ENCODE measurements around the gene IFNL4.
"Not testable (repeated sequence)": the region's sequence is repeated elsewhere in the genome, so short reads cannot be mapped to it uniquely, and the experiment has no call there.

The IFNL4 gene

DNA sequence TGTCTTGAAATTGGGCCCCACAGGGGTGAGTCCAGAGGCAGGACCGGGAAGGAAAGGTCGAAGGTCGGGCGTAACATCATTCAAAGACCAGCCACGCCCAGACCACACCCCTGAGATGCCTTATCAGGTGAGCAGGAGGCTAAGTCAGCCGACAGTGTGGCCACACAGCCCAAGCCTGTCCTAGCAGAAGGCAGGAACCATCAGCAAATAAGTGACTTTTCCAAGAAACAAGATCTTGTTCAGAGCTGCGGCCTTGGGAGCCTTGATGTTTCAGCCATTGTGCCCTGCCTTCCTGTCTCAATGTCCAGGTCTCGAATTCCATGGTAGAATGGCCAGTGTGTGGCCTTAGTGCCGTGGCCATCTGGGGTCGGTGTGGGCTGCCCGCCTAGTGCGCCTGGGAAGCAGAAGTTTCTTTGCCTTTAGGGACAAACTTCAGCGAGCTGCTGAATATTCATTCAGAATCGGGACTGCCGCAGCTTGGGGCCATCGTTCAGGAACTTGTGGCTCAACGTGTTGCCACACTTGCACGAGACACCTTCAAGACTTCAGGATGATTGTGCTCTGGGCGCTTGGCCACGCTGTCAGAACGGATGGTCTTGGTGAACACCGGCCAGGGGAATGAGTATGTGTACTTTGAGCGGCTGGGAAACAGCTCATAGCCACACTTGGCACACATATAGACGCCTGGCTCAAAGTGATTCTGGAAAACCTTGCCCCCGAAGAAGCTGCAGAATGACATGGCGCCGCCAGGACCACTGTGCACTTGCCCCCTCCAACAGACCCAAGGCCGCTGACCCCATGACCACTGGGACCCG, 6.1 kb upstream of the IFNL4 start:
- DNase-seq = no peak

DNA sequence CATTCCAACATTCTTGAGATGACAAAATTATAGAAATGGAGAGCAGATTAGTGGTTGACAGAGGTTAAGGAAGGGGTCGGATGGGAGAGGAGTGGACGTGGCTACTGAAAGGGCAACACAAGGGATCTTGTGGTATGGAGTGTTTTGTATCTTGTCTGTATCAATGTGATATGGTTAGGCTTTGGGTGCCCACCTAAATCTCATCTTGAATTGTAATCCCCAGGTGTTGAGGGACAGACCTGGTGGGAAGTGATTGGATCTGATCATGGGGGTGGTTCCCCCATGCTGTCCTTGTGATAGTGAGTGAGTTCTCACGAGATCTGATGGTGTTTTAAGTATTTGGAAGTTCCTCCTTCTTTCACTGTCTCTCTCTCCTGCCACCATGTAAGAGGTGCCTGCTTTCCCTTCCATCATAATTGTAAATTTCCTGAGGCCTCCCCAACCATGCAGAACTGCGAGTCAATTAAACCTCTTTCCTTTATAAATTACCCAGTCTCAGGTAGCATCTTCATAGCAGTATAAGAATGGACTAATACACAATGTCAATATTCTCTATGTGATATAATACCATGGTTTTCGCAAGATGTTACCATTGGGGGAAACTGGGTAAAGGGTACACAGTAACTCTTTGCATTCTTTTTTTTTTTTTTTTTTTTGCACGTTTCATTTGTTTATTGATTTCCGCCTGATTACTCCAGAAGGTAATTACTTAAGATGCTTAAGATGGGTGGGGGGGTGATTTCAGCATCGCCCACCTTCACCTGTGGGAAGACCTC, 4.9 kb upstream of the IFNL4 start:
- no peak for DNase-seq

DNA sequence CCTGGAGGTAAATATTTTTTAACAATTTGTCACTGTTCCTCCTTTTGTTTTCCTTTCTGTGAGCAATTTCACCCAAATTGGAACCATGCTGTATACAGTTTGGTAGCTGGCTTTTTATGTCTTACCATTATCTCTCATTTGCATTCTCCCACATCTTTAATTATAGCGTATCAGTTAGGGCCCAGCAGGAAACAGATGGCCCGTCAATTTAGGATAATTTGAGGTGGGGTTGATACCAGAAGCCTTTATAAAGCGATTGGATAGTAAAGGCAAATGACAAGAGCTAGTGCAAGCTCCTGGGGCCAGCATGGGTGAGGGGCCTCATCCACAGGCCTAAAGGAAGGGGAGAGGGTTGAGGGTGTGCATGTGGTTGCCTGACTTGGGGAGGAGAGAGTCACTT, 3.8 kb upstream of the IFNL4 start:
- no peak for DNase-seq

DNA sequence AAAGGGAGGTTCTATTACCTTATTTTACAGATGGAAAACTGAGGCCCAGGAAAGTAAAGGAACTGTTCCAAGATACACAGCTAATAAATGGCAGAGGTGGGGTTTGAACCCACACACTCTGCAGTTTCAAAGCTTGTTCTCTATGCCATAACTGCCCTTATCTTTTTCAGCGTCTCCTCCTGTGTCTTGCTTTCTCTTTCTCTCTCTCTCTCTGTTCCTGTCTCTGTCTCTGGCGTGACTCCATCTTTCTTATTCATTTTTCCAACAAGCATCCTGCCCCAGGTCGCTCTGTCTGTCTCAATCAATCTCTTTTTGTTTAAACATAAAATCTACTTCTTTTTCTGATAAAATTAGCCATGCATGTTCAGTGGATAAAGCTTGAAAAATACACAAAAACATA, 3.2 kb upstream of the IFNL4 start:
- no peak for DNase-seq

DNA sequence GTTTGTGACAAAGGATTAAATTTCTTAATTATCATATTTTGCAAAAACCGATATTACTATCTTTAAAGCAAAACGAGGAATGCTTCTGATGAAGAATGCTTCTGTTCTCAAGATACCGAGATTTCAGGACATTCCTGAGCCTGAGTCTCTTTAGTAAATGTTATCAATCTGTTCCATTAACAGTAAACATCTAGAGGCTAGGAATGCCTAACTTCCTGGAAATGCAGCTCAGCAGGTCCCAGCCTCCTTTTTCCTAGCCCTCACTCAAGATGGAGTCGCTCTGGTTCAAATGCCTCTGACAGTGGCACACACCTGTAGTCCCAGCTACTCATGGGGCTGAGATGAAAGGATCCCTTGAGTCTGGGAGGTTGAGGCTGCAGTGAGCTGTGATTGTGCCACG, 2.4 kb upstream of the IFNL4 start:
- DNase-seq = no peak

DNA sequence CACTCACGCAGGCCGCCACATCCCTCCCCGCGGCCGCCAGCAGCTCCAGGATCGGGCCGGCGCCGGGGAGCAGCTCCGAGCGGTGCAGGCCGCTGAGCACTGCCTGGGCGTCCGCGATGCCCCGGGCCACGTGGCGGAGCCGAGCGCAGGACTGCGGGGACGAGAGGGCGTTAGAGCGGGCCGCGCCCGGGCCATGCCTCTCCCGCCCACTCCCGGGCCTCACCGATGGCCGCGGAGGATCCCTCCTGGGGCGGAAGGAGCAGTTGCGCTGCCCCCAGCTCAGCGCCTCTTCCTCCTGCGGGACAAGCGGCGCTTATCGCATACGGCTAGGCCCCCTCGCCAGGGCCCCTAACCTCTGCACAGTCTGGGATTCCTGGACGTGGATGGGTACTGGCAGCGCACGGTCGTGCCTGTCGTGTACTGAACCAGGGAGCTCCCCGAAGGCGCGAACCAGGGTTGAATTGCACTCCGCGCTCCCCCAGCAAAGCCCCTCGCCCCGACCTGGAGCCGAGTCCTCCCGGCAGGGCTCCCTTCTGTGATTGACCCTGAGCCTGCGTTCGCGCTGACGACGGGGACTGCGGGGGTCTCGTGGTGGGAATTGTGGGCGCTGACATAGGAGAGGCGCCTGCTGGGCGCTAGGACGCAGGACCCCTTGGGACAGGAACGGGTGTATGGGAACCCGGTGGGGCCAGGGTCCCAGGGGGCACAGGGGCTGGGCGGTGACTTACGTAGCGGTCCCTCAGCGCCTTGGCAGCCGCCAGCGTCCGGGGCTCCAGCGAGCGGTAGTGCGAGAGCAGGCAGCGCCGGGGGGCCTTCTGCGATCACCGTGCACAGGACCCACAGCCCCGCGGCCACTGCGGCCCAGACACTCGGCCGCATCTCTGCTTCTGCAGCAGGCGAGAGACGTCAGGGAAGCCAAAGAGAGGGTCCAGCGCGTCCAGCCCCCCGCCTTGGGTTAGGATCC, 673 bp downstream of the IFNL4 start:
- no peak for DNase-seq

DNA sequence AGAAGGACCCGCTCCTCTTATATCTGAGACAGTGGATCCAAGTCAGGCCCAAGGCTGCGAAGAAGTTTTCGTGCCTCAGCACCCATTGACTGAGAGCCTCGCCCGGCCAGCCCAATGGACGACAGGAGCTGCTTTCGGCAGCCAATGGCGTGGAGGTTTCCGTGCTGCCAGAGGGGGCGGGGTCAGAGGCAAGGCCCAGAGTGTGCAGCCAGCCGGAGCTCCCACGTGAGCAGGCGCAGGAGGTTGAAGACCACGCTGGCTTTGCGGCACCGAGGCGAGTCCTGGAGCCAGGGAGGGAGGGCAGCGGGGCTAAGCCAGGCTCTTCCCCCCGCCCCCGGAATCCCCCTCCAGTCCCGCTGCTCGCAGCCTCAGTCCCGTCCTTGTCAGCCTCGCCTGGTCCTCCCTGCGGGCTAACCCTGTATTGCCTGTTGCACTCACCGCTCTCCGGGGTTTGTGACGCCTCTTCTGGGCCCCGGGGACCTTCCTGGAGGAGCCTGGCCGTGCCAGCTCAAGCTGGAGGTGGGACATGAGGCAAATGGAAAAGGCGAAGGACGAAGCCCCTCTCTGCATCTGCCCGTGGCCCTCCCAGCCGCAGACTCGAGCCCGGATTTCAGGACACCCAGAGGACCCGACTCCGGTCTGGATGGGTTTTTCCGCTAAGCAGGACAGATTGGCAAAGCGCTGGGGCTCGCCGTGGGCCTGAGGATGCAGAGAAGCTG, 1.5 kb downstream of the IFNL4 start:
- DNase-seq = no peak

DNA sequence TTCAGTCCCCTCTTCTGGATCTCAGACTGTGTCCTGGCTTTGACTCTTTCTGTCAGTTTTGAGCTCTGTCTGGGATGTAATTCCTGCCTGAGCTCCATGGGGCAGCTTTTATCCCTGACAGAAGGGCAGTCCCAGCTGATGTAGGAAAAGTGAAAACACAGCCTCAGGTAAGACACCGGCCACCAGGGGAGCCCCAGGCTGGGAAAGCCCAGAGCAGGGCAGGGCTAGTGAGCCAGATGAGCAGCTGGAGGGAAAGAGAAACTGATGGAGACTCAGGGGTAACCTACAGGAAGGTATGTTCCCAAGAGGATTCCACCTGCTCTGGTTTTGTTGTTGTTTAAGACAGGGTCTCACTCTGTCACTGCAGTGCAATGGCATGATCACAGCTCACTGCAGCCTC, 3.5 kb downstream of the IFNL4 start:
- DNase-seq = not testable (repeated sequence)

DNA sequence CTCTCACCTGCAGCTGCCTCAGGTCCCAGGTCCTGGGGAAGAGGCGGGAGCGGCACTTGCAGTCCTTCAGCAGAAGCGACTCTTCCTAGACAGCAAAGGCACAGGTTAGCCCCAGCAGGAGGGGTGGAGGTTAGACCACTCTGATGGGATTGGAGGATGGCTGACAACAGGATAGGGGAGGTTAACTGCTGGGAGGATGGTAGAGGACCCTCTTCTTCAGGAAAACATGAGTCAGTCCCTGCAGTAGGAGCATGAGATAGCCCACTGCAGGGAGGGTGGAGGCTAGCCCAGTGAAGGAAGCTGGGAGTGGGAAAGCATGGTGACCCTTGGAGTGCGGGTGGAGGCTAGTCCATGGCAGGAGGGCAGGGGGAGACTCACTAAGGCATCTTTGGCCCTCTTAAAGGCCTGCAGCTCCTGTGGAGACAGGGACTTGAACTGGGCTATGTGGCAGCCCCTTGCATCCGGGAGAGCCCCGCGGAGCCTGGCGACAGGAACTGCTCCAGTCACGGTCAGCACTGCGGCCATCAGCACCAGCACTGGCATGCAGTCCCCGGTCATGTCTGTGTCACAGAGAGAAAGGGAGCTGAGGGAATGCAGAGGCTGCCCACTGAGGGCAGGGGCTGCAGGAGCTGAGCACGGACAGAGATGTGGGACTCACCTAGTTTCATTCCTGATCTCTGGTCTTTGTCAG, 4.1 kb downstream of the IFNL4 start, which contains the start of gene IFNL3:
Gene IFNL3 (minus strand): TSS at position 597 of the 691 bp plus-strand sequence. CDS start 39 bp downstream, at position 558.
- DNase-seq = not testable (repeated sequence)

DNA sequence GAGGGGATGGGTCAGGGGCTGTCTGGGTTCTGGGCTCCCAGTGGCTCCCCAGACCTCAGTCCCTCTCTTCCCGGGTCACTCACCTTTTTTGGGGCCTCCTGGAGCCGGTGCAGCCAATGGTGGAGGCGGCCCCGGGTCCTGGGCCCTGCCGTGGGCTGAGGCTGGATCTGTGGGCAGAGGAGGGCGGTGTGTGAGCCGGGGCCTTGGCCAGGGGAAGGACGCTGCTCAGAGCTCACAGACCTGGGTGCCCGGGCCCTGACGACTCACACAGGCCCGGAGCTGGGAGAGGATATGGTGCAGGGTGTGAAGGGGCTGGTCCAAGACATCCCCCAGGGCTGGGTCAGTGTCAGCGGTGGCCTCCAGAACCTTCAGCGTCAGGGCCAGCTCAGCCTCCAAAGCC, 4.9 kb downstream of the IFNL4 start:
- DNase-seq = not testable (repeated sequence)

DNA sequence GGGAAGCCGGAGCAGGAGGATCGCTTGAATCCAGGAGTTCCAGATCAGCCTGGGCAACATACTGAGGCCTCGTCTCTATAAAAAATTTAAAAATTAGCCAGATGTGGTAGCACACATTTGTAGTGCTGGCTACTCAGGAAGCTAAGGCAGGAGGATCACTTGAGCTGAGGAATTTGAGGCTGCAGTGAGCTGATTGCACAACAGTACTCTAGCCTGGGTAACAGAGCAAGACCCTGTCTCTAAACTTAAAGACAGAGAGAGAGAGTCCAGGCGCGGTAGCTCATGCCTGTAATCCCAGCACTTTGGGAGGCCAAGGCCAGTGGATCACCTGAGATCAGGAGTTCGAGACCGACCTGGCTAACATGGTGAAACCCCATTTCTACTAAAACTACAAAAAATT, 8.2 kb downstream of the IFNL4 start:
- DNase-seq = no peak

DNA sequence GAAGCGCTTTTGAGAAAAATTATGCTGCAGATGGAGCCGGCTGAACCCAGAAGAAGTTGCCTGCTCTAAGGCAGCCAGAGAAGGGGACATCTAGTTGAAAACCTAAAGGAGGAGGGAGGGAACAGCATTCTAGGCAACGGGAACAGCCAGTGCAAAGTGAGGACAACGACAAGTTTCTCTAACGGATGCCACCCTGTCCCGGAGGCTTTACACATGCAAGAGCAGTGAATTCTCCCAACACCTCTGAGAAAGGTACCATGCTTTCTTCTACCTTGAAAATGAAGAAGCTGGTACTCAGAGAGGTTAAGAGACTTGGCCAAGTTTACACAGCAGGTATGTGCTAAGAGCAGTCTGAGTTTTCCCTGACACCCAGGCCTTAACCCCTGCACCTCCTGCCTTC, 9.7 kb downstream of the IFNL4 start:
- DNase-seq = no peak

DNA sequence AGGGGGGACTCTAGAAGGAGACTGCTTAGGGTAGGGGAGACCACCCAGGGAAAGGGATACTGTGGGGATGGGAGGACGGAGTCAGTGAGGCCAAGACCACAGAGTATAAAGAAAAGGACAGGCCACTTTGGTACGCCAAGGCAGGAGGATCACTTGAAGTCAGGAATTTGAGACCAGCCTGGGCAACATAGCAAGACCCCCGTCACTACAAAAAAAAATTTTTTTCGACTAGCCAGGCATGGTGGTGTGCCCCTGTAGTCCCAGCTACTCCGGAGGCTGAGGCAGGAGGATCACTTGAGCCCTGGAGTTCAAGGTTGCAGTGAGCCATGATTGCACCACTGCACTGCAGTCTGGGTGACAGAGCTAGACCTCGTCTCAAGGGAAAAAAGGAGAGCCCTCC, 10.4 kb downstream of the IFNL4 start:
- no peak for DNase-seq

DNA sequence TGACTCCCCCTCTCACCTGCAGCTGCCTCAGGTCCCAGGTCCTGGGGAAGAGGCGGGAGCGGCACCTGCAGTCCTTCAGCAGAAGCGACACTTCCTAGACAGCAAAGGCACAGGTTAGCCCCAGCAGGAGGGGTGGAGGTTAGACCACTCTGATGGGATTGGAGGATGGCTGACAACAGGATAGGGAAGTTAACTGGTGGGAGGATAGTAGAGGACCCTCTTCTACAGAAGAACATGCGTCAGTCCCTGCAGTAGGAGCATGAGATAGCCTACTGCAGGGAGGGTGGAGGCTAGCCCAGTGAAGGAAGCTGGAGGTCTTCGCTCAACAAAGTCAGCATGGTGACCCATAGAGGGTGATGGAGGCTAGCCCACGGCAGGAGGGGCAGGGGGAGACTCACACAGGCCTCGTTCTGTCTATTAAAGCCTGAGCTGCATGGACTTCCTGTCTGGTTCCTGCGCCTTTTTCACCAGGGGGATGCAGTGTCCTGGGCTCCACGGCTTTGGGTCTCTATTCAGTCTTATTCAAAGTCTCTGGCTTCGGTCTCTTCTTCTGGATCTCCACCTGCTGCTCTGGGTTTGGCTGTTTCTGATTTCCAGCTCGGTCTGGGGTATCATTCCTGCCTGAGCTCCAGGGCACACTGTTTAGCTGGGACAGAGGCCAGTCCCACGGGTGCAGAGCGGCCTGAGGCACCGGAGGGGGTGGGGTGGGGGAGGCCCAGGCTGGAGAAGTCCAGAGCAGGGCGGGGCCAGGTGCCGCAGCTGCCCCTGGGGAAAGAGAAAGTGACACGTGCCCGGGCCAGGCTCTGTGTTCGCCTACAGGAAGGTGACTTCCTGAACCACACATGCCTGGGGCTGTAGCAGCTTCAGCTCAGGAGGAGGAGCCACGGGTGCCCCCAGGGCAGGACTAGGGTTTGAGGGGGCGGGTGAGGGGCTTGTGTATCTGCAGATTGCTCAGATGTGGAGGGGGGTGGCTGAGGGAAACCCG, 11.2 kb downstream of the IFNL4 start:
- DNase-seq = peak; percentile 3

DNA sequence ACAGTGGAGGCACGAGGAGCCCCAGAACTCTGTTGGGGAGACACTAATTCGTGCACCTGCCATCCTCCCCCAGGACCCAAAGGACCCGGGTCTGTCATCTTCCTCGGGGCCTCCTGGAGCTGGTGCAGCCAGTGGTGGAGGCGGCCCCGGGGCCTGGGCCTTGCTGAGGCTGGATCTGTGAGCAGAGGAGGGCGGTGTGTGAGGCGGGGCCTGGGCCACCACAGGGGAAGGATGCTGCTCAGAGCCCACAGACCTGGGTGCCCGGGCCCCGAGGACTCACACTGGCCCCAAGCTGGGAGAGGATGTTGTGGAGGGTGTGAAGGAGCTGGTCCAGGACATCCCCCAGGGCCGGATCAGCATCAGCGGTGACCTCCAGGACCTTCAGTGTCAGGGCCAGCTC, 12.1 kb downstream of the IFNL4 start:
- no peak for DNase-seq

DNA sequence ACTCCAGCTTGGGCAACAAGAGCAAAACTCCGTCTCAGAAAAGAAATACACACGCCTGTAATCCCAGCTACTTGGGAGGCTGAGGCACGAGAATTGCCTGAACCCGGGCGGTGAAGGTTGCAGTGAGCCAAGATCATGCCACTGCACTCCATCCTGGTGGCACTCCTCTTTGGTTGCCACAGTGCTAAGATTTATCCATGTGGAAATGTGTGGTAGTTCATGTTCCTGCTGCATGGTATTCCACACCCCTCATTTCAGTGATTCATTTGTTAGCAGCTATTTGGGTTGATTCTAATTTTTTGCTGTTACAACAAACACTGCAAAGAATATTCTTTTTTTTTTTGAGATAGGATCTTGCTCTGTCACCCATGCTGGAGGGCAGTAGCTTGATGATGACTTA, 15.9 kb downstream of the IFNL4 start:
- no peak for DNase-seq

DNA sequence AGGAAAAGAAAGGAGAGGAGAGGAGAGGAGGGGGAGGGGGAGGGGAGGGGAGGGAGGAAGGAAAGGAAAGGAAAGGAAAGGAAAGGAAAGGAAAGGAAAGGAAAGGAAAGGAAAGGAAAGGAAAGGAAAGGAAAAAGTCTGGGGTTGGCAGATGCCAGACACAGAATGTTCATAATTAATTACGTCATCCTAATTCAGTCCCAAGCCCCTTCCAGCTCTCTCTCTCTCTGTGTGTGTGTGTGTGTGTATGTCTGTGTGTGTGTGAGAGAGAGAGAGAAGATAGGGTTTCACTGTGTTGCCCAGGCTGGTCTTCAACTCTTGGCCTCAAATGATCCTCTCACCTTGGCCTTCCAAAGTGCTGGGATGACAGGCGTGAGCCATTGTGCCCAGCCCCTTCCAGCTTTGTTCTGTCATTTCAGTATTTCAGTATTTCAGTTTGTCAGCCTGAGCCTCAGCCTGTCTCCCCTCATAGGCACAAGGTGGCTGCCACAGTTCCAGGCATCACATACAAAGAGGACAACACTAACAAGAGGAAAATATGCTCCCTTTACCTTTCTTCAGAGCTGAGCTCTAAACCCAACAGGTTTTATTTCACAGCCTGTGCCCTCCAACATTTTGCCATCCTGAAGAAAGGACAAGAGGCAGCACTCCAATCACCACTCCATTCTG, 18.4 kb downstream of the IFNL4 start:
- no peak for DNase-seq

DNA sequence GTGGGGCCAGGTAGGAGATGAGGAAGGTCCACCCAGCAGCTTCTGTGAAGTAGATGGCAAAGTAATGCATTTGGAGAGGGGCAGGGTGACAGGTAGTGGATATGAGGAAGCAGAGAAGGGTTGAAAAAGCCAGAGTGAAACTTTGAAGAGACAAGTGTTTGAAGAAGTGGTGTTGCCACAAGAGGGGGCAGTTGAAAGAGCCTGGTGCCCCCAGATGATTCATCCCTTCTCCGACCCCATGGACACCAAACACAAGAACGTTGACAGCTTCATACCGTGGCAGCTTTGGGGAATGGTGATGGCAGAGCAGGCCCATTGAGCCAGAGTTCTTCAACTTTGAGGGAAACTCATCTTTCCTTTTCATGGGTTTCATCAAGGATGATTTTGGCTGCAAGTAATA, 23.7 kb downstream of the IFNL4 start:
- no peak for DNase-seq

DNA sequence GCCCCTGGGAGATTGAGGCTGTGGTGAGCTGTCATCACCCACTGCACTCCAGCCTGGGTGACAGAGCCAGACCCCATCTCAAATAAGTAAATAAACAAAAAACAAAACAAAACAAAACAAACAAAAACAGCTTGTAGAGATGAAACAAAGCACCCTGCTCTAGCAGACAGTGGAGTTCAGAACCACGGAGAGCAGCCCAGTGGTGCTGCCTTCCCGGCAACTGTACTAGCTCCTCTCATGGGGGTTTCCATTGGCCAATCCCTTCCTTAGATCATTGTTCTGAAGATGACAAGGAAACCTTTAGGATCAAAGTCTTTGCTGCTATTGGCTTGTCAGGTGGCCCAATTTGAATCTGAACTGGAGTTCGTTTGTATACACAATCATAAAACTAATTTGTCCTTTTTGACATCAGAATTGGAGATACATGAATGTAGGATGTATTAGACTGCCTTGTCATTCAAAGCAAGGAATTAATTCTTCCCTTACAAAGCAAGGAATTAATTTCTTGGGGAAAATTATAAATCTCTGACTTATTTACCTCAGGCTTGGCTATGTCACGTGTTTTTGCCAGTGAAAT, 24.9 kb downstream of the IFNL4 start:
- no peak for DNase-seq

DNA sequence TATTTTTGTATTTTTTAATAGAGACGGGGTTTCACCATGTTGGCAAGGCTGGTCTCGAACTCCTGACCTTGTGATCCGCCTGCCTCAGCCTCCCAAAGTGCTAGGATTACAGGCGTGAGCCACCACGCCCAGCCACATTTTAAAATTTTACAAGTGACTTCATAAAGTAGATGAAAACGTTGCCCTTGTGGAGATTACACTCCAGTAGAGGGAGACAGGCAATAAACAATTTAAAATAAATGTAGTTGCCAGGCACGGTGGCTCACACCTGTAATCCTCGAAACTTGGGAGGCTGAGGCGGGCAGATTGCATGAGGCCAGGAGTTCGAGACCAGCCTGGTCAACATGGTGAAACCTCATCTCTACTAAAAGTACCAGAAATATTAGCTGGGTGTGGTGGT, 29.5 kb downstream of the IFNL4 start:
- not testable (repeated sequence) for DNase-seq

All from inflammatory macrophage treated with lipopolysaccharide for 4 hours (primary cell).